Activated naive CD8-positive, alpha-beta T cell (primary cell): ENCODE measurements around the gene ATF4.

Experiments used
- H3K27ac Mint-ChIP-seq: one replicate; pipeline ENCODE4 v1.8.0; 2021; ENCODE audit warnings: mixed read lengths
- H3K27me3 Mint-ChIP-seq: one replicate; pipeline ENCODE4 v1.8.0; 2021; ENCODE audit warnings: mixed read lengths
- H3K36me3 Mint-ChIP-seq: one replicate; pipeline ENCODE4 v1.8.0; 2021; ENCODE audit warnings: mixed read lengths
- H3K4me1 Mint-ChIP-seq: one replicate; pipeline ENCODE4 v1.8.0; 2021; ENCODE audit warnings: low read depth, mixed read lengths
- H3K4me3 Mint-ChIP-seq: one replicate; pipeline ENCODE4 v1.8.0; 2021; ENCODE audit warnings: mild to moderate bottlenecking, mixed read lengths
- H3K9me3 Mint-ChIP-seq: one replicate; pipeline ENCODE4 v1.8.0; 2021; ENCODE audit warnings: low read depth, mixed read lengths

Gene ATF4

GRCh38 chr22:39563571-39564428, 43.4 kb downstream of the ATF4 start:
- Mint-ChIP-seq H3K9me3 (no peaks in the 10 kb centered on the region), H3K4me3 (no peak overlapping the region), H3K4me1 (peaks cover 19% of the 10 kb centered on the region), H3K36me3 (no peaks in the 10 kb centered on the region), H3K27me3 (no peaks in the 10 kb centered on the region), H3K27ac (no peak overlapping the region)

GRCh38 chr22:39565414-39565944, 45.1 kb downstream of the ATF4 start:
- H3K4me1 Mint-ChIP-seq, result peaks cover 19% of the 10 kb centered on the region
- no peaks in the 10 kb centered on the region for H3K36me3 Mint-ChIP-seq
- H3K27me3 Mint-ChIP-seq, result no peaks in the 10 kb centered on the region
- H3K4me3 Mint-ChIP-seq, result no peak overlapping the region
- H3K27ac Mint-ChIP-seq, result peak overlapping the region; percentile 3
- H3K9me3 Mint-ChIP-seq, result no peaks in the 10 kb centered on the region

- no peaks in the 10 kb centered on the region for H3K27me3 Mint-ChIP-seq
- H3K4me1 Mint-ChIP-seq, result peaks cover 19% of the 10 kb centered on the region
- H3K4me3 Mint-ChIP-seq, result peak overlapping the region; percentile 18
- no peaks in the 10 kb centered on the region for H3K36me3 Mint-ChIP-seq
- H3K9me3 Mint-ChIP-seq, result no peaks in the 10 kb centered on the region
- peak overlapping the region; percentile 24 for H3K27ac Mint-ChIP-seq
Observed at GRCh38 chr22:39567135-39567946, 47.0 kb downstream of the ATF4 start.

- H3K27ac Mint-ChIP-seq, result no peak overlapping the region
- no peaks in the 10 kb centered on the region for H3K27me3 Mint-ChIP-seq
- H3K4me1 Mint-ChIP-seq, result peaks cover 19% of the 10 kb centered on the region
Observed at GRCh38 chr22:39568278-39568981, 48.1 kb downstream of the ATF4 start.

GRCh38 chr22:39569066-39569465, 48.7 kb downstream of the ATF4 start:
- H3K27ac Mint-ChIP-seq, result no peak overlapping the region
- H3K4me3 Mint-ChIP-seq, result no peak overlapping the region
- no peaks in the 10 kb centered on the region for H3K9me3 Mint-ChIP-seq
- H3K36me3 Mint-ChIP-seq, result no peaks in the 10 kb centered on the region
- peaks cover 19% of the 10 kb centered on the region for H3K4me1 Mint-ChIP-seq
- H3K27me3 Mint-ChIP-seq, result no peaks in the 10 kb centered on the region

More at GRCh38 chr22:39568278-39568981, 48.1 kb downstream of the ATF4 start:
- Mint-ChIP-seq H3K9me3 (no peaks in the 10 kb centered on the region), H3K4me3 (peak overlapping the region; percentile 18), H3K36me3 (no peaks in the 10 kb centered on the region)

GRCh38 chr22:39570226-39570625, 49.9 kb downstream of the ATF4 start:
- H3K4me1 Mint-ChIP-seq, result peaks cover 19% of the 10 kb centered on the region
- no peak overlapping the region for H3K4me3 Mint-ChIP-seq
- H3K9me3 Mint-ChIP-seq, result no peaks in the 10 kb centered on the region
- no peaks in the 10 kb centered on the region for H3K36me3 Mint-ChIP-seq
- H3K27ac Mint-ChIP-seq, result no peak overlapping the region
- H3K27me3 Mint-ChIP-seq, result no peaks in the 10 kb centered on the region

GRCh38 chr22:39570665-39571064, 50.3 kb downstream of the ATF4 start, which contains the start of gene CACNA1I:
TSS of gene CACNA1I (plus strand) at chr22:39570753. CDS start at chr22:39570753, 0 bp downstream.
- peaks cover 19% of the 10 kb centered on the region for H3K4me1 Mint-ChIP-seq
- no peaks in the 10 kb centered on the region for H3K9me3 Mint-ChIP-seq

GRCh38 chr22:39571538-39571937, 51.2 kb downstream of the ATF4 start:
- Mint-ChIP-seq H3K4me1 (peaks cover 17% of the 10 kb centered on the region), H3K27ac (no peak overlapping the region), H3K36me3 (no peaks in the 10 kb centered on the region), H3K4me3 (no peak overlapping the region), H3K9me3 (no peaks in the 10 kb centered on the region), H3K27me3 (no peaks in the 10 kb centered on the region)

More at GRCh38 chr22:39570665-39571064, 50.3 kb downstream of the ATF4 start, which contains the start of gene CACNA1I:
- H3K4me3 Mint-ChIP-seq, result no peak within 1 kb of the TSS
- H3K27ac Mint-ChIP-seq, result no peak within 1 kb of the TSS
- no peaks in the 10 kb centered on the region for H3K27me3 Mint-ChIP-seq
- no peaks in the 10 kb centered on the region for H3K36me3 Mint-ChIP-seq
